ENCODE results near the gene UMODL1. TPM values are rescaled to one million over a fixed set of nuclear protein-coding genes. Genes with fewer than 3 reads are reported as not detected.

The UMODL1 gene
- total RNA-seq, 1 experiment from 2014 or later, result not detected

- no peak overlapping the region for H3K4me3 ChIP-seq
- no peak overlapping the region for H3K4me2 ChIP-seq
- H3K27me3 ChIP-seq (ENCODE audit: insufficient read depth, low read depth), result no peaks in the 10 kb centered on the region
- CTCF ChIA-PET, result no interaction called here
- no peak overlapping the region for H3K27ac ChIP-seq
- no peaks in the 10 kb centered on the region for H3K79me2 ChIP-seq (ENCODE audit: low read depth)
- no peaks in the 10 kb centered on the region for H4K20me1 ChIP-seq (ENCODE audit: insufficient read depth)
- intact Hi-C loops (cut with micrococcal nuclease; ENCODE audit: unreplicated experiment), result no loop called here
- no peak overlapping the region for H2AFZ ChIP-seq
- H3K9me3 ChIP-seq (ENCODE audit: insufficient read depth, low read depth), result no peaks in the 10 kb centered on the region
- H3K36me3 ChIP-seq (ENCODE audit: low read depth), result no peaks in the 10 kb centered on the region
- no peaks in the 10 kb centered on the region for H3F3A ChIP-seq (ENCODE audit: insufficient read depth, low read depth)
- no peak for DNase-seq
- no peaks in the 10 kb centered on the region for H3K4me1 ChIP-seq (replicated peaks; ENCODE audit: insufficient read depth)
- H3K9me2 ChIP-seq (ENCODE audit: insufficient read depth), result no peaks in the 10 kb centered on the region
- BruUV-seq (replicated peaks), result no TSS peak
- TF ChIP-seq EZH2 (IDR thresholded peaks at IDR 0.05; ENCODE audit: low read depth), result no peak
- TF ChIP-seq CTCF (conservative IDR thresholded peaks at IDR 0.05), result no peak
- POLR2A ChIA-PET (ENCODE audit: unreplicated experiment), result no interaction called here
Observed at GRCh38 chr21:42022091-42022430, 49.1 kb upstream of the UMODL1 start.

GRCh38 chr21:42022906-42023305 lies 48.2 kb upstream of the UMODL1 start:
- Histone ChIP-seq H3K36me3 (ENCODE audit: low read depth) (no peaks in the 10 kb centered on the region), H4K20me1 (ENCODE audit: insufficient read depth) (no peaks in the 10 kb centered on the region), H3K9me2 (ENCODE audit: insufficient read depth) (no peaks in the 10 kb centered on the region), H2AFZ (no peak overlapping the region), H3K9me3 (ENCODE audit: insufficient read depth, low read depth) (no peaks in the 10 kb centered on the region), H3K4me2 (no peak overlapping the region), H3K27me3 (ENCODE audit: insufficient read depth, low read depth) (no peaks in the 10 kb centered on the region), H3F3A (ENCODE audit: insufficient read depth, low read depth) (no peaks in the 10 kb centered on the region), H3K4me1 (replicated peaks; ENCODE audit: insufficient read depth) (no peaks in the 10 kb centered on the region), H3K27ac (no peak overlapping the region), H3K79me2 (ENCODE audit: low read depth) (no peaks in the 10 kb centered on the region), H3K4me3 (no peak overlapping the region)
- no peak for DNase-seq
- TF ChIP-seq CTCF (conservative IDR thresholded peaks at IDR 0.05), result no peak
- no peak for TF ChIP-seq EZH2 (IDR thresholded peaks at IDR 0.05; ENCODE audit: low read depth)
- no TSS peak for BruUV-seq (replicated peaks)
- POLR2A ChIA-PET (ENCODE audit: unreplicated experiment), result no interaction called here
- intact Hi-C loops (cut with micrococcal nuclease; ENCODE audit: unreplicated experiment), result no loop called here
- CTCF ChIA-PET, result no interaction called here

- H2AFZ ChIP-seq, result no peak overlapping the region
- POLR2A ChIA-PET (ENCODE audit: unreplicated experiment), result interaction anchor here (0.7 kb wide), 1 partner anchor 38 kb away, joined by 8 read pairs; no protein-coding TSS in a partner anchor
Observed at GRCh38 chr21:42025376-42026081, 45.6 kb upstream of the UMODL1 start.

More at GRCh38 chr21:42025376-42026081, 45.6 kb upstream of the UMODL1 start:
- Histone ChIP-seq H3K9me3 (ENCODE audit: insufficient read depth, low read depth) (no peaks in the 10 kb centered on the region), H3K27me3 (ENCODE audit: insufficient read depth, low read depth) (no peaks in the 10 kb centered on the region), H3K27ac (no peak overlapping the region), H3K4me2 (no peak overlapping the region), H4K20me1 (ENCODE audit: insufficient read depth) (no peaks in the 10 kb centered on the region), H3F3A (ENCODE audit: insufficient read depth, low read depth) (no peaks in the 10 kb centered on the region), H3K4me1 (replicated peaks; ENCODE audit: insufficient read depth) (no peaks in the 10 kb centered on the region), H3K4me3 (no peak overlapping the region), H3K9me2 (ENCODE audit: insufficient read depth) (no peaks in the 10 kb centered on the region), H3K79me2 (ENCODE audit: low read depth) (no peaks in the 10 kb centered on the region), H3K36me3 (ENCODE audit: low read depth) (no peaks in the 10 kb centered on the region)
- TF ChIP-seq CTCF (conservative IDR thresholded peaks at IDR 0.05), result no peak
- no peak for DNase-seq
- intact Hi-C loops (cut with micrococcal nuclease; ENCODE audit: unreplicated experiment), result no loop called here
- BruUV-seq (replicated peaks), result no TSS peak
- CTCF ChIA-PET, result no interaction called here
